BLaER1 treated with 17β-estradiol and CSF1 and Interleukin-3, amounts not matched to agents 10 nM and 100 nM (cell line): ENCODE data around the gene PARP11.
A peak's percentile ranks its signal among the peaks of the same experiment; 100 is the strongest.

Experiments used
- H3K27ac ChIP-seq, 11 experiments: shearing (Covaris generic); formaldehyde crosslinking; 2 replicates each; pipeline ENCODE4 v1.8.1; 2022
- H3K27me3 ChIP-seq, 11 experiments: shearing (Covaris generic); formaldehyde crosslinking; 2 replicates each; pipeline ENCODE4 v1.8.1; 2022
- H3K36me3 ChIP-seq, 11 experiments: shearing (Covaris generic); formaldehyde crosslinking; 2 replicates each; pipeline ENCODE4 v1.8.1; 2022
- H3K4me1 ChIP-seq, 10 experiments: shearing (Covaris generic); formaldehyde crosslinking; 2 replicates each; pipeline ENCODE4 v1.8.1; 2022
- H3K4me2 ChIP-seq, 11 experiments: shearing (Covaris generic); formaldehyde crosslinking; 2 replicates each; pipeline ENCODE4 v1.8.1; 2022
- H3K4me3 ChIP-seq, 10 experiments: shearing (Covaris generic); formaldehyde crosslinking; 2 replicates each; pipeline ENCODE4 v1.8.1; 2022
- H3K9ac ChIP-seq, 11 experiments: shearing (Covaris generic); formaldehyde crosslinking; 2 replicates each; pipeline ENCODE4 v1.8.1; 2022
- H3K9me3 ChIP-seq, 11 experiments: shearing (Covaris generic); formaldehyde crosslinking; replicated peaks in 1 of 11; 2 replicates each; pipeline ENCODE4 v1.8.1; 2022
- H4K20me1 ChIP-seq, 11 experiments: shearing (Covaris generic); formaldehyde crosslinking; 2 replicates each; pipeline ENCODE4 v1.8.1; 2022
- Cebpa-rat ChIP-seq, 11 experiments: shearing (Covaris generic); IDR thresholded peaks; 2 replicates each; pipeline ENCODE4 v1.8.1; 2022

The PARP11 gene

GRCh38 chr12:3761116-3761735 lies 112.0 kb downstream of the PARP11 start:
- no peak overlapping the region for H3K9ac ChIP-seq
- no peaks in the 10 kb centered on the region for H3K4me1 ChIP-seq
- H3K27me3 ChIP-seq: no peaks in the 10 kb centered on the region
- peaks cover 16 to 33% (median 28%) of the 10 kb centered on the region in 11 experiments for H3K9me3 ChIP-seq
- TF ChIP-seq Cebpa-rat (IDR thresholded peaks at IDR 0.05): no peak
- no peaks in the 10 kb centered on the region for H4K20me1 ChIP-seq
- H3K4me3 ChIP-seq: no peak overlapping the region
- no peak overlapping the region for H3K27ac ChIP-seq
- peaks cover 0 to 25% (median 16%) of the 10 kb centered on the region in 11 experiments; a peak in 15 of 22 replicates for H3K36me3 ChIP-seq
- peak overlapping the region in 1 of 11 experiments; percentile 18; a peak in 1 of 22 replicates for H3K4me2 ChIP-seq

DNA sequence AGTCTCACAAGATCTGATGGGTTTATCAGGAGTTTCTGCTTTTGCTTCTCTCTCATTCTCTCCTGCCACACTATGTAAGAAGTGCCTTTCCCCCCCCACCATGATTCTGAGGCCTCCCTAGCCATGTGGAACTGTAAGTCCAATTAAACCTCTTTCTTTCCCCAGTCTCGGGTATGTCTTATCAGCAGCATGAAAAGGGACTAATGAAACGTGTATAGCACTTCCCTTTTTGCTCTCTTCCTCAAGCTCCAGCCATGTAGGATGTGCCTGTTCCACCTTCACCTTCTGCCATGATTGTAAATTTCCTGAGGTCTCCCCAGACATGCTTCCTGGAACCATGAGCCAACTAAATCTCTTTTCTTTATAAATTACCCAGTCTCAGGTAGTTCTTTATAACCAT lies 113.3 kb downstream of the PARP11 start:
- no peaks in the 10 kb centered on the region for H3K27me3 ChIP-seq
- no peak for TF ChIP-seq Cebpa-rat (IDR thresholded peaks at IDR 0.05)
- no peaks in the 10 kb centered on the region for H4K20me1 ChIP-seq
- H3K36me3 ChIP-seq: peaks cover 0 to 25% (median 16%) of the 10 kb centered on the region in 11 experiments; a peak in 15 of 22 replicates
- no peak overlapping the region for H3K27ac ChIP-seq
- no peak overlapping the region for H3K4me2 ChIP-seq
- no peak overlapping the region for H3K9ac ChIP-seq
- H3K4me3 ChIP-seq: no peak overlapping the region
- 0 out of 20 replicates have a peak, but pooled peaks cover 0 to 3% (median under 1%) of the 10 kb centered on the region in 10 experiments for H3K4me1 ChIP-seq
- peaks cover 16 to 33% (median 28%) of the 10 kb centered on the region in 11 experiments for H3K9me3 ChIP-seq
